Measurements from ENCODE around the gene WDFY4.

GRCh38 chr10:48804740-48805182, 120.1 kb downstream of the WDFY4 start:
- TF ChIP-seq CTCF (conservative IDR thresholded peaks at IDR 0.05 in 1 of 2, IDR thresholded peaks at IDR 0.05 in 1 of 2; ENCODE audit: low read depth in 1 of 2, low read length in 2 of 2) (no peak), EZH2 (IDR thresholded peaks at IDR 0.05; ENCODE audit: low read length, missing control alignments) (no peak)
